Endodermal cell (in vitro differentiated cells): ENCODE measurements around the gene RSRC1. TPM values are rescaled to one million over a fixed set of nuclear protein-coding genes. Genes with fewer than 3 reads are reported as not detected.

Experiments used
- DNase-seq: peaks from one replicate; pipeline ENCODE4 v3.0.0-alpha.2; 2017
- H3K27ac ChIP-seq: 2 replicates; pipeline ENCODE4 v1.5.1; 2013; ENCODE audit warnings: mild to moderate bottlenecking, low read depth, low read length, moderate library complexity
- H3K27me3 ChIP-seq: 2 replicates; pipeline ENCODE4 v1.6.1; 2013; ENCODE audit warnings: mild to moderate bottlenecking, low read length, moderate library complexity; ENCODE audit not compliant: insufficient read depth, control insufficient read depth, poor library complexity, severe bottlenecking
- H3K36me3 ChIP-seq: 2 replicates; pipeline ENCODE4 v1.7.0; 2013; ENCODE audit warnings: mild to moderate bottlenecking, low read length, moderate library complexity; ENCODE audit not compliant: control insufficient read depth, insufficient read depth
- H3K4me1 ChIP-seq: one replicate; pipeline ENCODE4 v1.7.0; 2013; ENCODE audit warnings: low read length; ENCODE audit not compliant: control insufficient read depth, insufficient read depth
- H3K4me3 ChIP-seq: 2 replicates; pipeline ENCODE4 v1.5.1; 2013; ENCODE audit warnings: mild to moderate bottlenecking, low read length, moderate library complexity
- H3K9ac ChIP-seq: 2 replicates; pipeline ENCODE4 v1.6.1; 2013; ENCODE audit warnings: mild to moderate bottlenecking, low read length, moderate library complexity; ENCODE audit not compliant: poor library complexity, severe bottlenecking; ENCODE audit errors: extremely low read depth
- H3K9me3 ChIP-seq: 2 replicates; pipeline ENCODE4 v1.6.1; 2013; ENCODE audit warnings: mild to moderate bottlenecking, low read length, moderate library complexity; ENCODE audit not compliant: control insufficient read depth
- H3K27ac Mint-ChIP-seq: 2 replicates; pipeline ENCODE4 v1.8.0; 2020; ENCODE audit warnings: mixed read lengths
- H3K27me3 Mint-ChIP-seq: 2 replicates; pipeline ENCODE4 v1.8.0; 2021; ENCODE audit warnings: mild to moderate bottlenecking, mixed read lengths; ENCODE audit not compliant: insufficient read depth
- H3K36me3 Mint-ChIP-seq: 2 replicates; pipeline ENCODE4 v1.8.0; 2020; ENCODE audit warnings: low read depth, mixed read lengths
- H3K4me1 Mint-ChIP-seq: 2 replicates; pipeline ENCODE4 v1.8.0; 2020; ENCODE audit warnings: mixed read lengths
- H3K4me3 Mint-ChIP-seq: 2 replicates; pipeline ENCODE4 v1.8.0; 2020; ENCODE audit warnings: mild to moderate bottlenecking, moderate library complexity, mixed read lengths
- H3K9me3 Mint-ChIP-seq: 2 replicates; pipeline ENCODE4 v1.8.0; 2020; ENCODE audit warnings: mild to moderate bottlenecking, mixed read lengths
- CTCF ChIP-seq: fragments of 200-600 bp; sonication (generic); conservative IDR thresholded peaks from 2 replicates; pipeline ENCODE4 v1.5.0; 2021; ENCODE audit warnings: antibody characterized with exemption, mild to moderate bottlenecking
- WGBS, 2 experiments: methylation state at CpG; one replicate each; pipeline versions ENCODE4 v1.1.5 to v1.1.7; 2013; ENCODE audit warnings: missing lambda C conversion rate in 2 of 2, mixed read lengths in 1 of 2; ENCODE audit not compliant: insufficient coverage in 1 of 2, insufficient read length in 1 of 2; 5-methylcytosine and 5-hydroxymethylcytosine counted together
- total RNA-seq, 2 donors: library from RNA; stranded (reverse); fragmentation: NEBNext Ultra II Directional in 1 of 2; extraction: Animal tissue kit (Norgen Biotek cat#: 25700) in 1 of 2; gene quantifications; 2 replicates in 1 of 2; 3 replicates in 1 of 2; pipeline ENCODE4 v1.2.1, GENCODE V29; 2021

The RSRC1 gene
- total RNA-seq, 2 donors from 2014 or later: 45.3 to 52.1 TPM

- H3K4me3 ChIP-seq: no peak overlapping the region
- Mint-ChIP-seq H3K36me3 (peaks cover 19% of the 10 kb centered on the region), H3K27me3 (no peaks in the 10 kb centered on the region), H3K4me3 (no peak overlapping the region), H3K9me3 (peaks cover 27% of the 10 kb centered on the region), H3K27ac (no peak overlapping the region), H3K4me1 (peaks cover under 1% of the 10 kb centered on the region)
- no peak for TF ChIP-seq CTCF
- H3K27me3 ChIP-seq: no peaks in the 10 kb centered on the region
- no peak overlapping the region for H3K9ac ChIP-seq
- peaks cover 37% of the 10 kb centered on the region for H3K9me3 ChIP-seq
- no peaks in the 10 kb centered on the region for H3K4me1 ChIP-seq
- DNase-seq: no peak
- H3K27ac ChIP-seq: no peak overlapping the region
- peaks cover 4% of the 10 kb centered on the region for H3K36me3 ChIP-seq
Measured at GRCh38 chr3:158264894-158265293, 155.0 kb downstream of the RSRC1 start.

GRCh38 chr3:158267015-158267414, 157.1 kb downstream of the RSRC1 start:
- TF ChIP-seq CTCF: no peak
- Mint-ChIP-seq H3K4me1 (peaks cover 4% of the 10 kb centered on the region), H3K27me3 (no peaks in the 10 kb centered on the region), H3K4me3 (no peak overlapping the region), H3K9me3 (peaks cover 24% of the 10 kb centered on the region), H3K27ac (no peak overlapping the region), H3K36me3 (peaks cover 16% of the 10 kb centered on the region)
- Histone ChIP-seq H3K27me3 (no peaks in the 10 kb centered on the region), H3K36me3 (peaks cover 4% of the 10 kb centered on the region), H3K27ac (no peak overlapping the region), H3K9me3 (peaks cover 28% of the 10 kb centered on the region), H3K4me1 (no peaks in the 10 kb centered on the region), H3K9ac (no peak overlapping the region), H3K4me3 (no peak overlapping the region)
- WGBS, 2 experiments: 97% methylated on average over 1 of the region's 1 CpG; no CpG with 5 or more reads in 1 of the 2 experiments
- no peak for DNase-seq

GRCh38 chr3:158269942-158270341, 160.1 kb downstream of the RSRC1 start:
- Histone ChIP-seq H3K27me3 (no peaks in the 10 kb centered on the region), H3K9ac (no peak overlapping the region), H3K36me3 (peaks cover 4% of the 10 kb centered on the region), H3K9me3 (peaks cover 27% of the 10 kb centered on the region), H3K4me3 (no peak overlapping the region), H3K4me1 (no peaks in the 10 kb centered on the region), H3K27ac (no peak overlapping the region)
- no peaks in the 10 kb centered on the region for H3K27me3 Mint-ChIP-seq
- H3K9me3 Mint-ChIP-seq: peaks cover 24% of the 10 kb centered on the region
- H3K27ac Mint-ChIP-seq: no peak overlapping the region
- no peak for TF ChIP-seq CTCF
- peaks cover 16% of the 10 kb centered on the region for H3K36me3 Mint-ChIP-seq
- peaks cover 4% of the 10 kb centered on the region for H3K4me1 Mint-ChIP-seq
- WGBS, 2 experiments: 59 to 85% methylated on average over 3 to 4 of the region's 4 CpGs
- no peak for DNase-seq
- H3K4me3 Mint-ChIP-seq: no peak overlapping the region
